CD4-positive, alpha-beta memory T cell (primary cell): ENCODE results near the gene AKAP13. TPM values are rescaled to one million over a fixed set of nuclear protein-coding genes. Genes with fewer than 3 reads are reported as not detected.

Experiments used
- CTCF ChIA-PET: fragments of 350-600 bp; sonication (Branson Sonifier 250); formaldehyde crosslinking; loops from one replicate; lab custom pipeline; 2021; ENCODE audit warnings: inconsistent platforms; ENCODE audit not compliant: partially characterized antibody; lab: Charles Lee
- POLR2A ChIA-PET: fragments of 350-600 bp; sonication (Branson Sonifier 250); formaldehyde crosslinking; loops from one replicate; lab custom pipeline; 2021; ENCODE audit not compliant: partially characterized antibody; lab: Charles Lee
- DNase-seq, 5 donors: peaks; one replicate each; pipeline versions ENCODE4 v3.0.0 to v3.0.0-alpha.2; 2020 to 2022; ENCODE audit warnings: mixed read lengths in 1 of 5
- H3K27ac ChIP-seq: one replicate; pipeline ENCODE4 v1.7.0; 2013; ENCODE audit warnings: low read depth, low read length
- H3K27me3 ChIP-seq: 2 replicates; pipeline ENCODE4 v1.7.0; 2013; ENCODE audit warnings: mild to moderate bottlenecking, low read length, moderate library complexity; ENCODE audit not compliant: insufficient read depth
- H3K36me3 ChIP-seq: 2 replicates; pipeline ENCODE4 v1.7.0; 2013; ENCODE audit warnings: mild to moderate bottlenecking, low read length, moderate library complexity; ENCODE audit not compliant: insufficient read depth
- H3K4me1 ChIP-seq: 2 replicates; pipeline ENCODE4 v1.7.0; 2013; ENCODE audit warnings: mild to moderate bottlenecking, low read length, moderate library complexity; ENCODE audit not compliant: insufficient read depth
- H3K4me3 ChIP-seq, 2 donors: one replicate each; pipeline ENCODE4 v1.7.0; 2013; ENCODE audit warnings: low read length in 2 of 2, mild to moderate bottlenecking in 1 of 2
- H3K9me3 ChIP-seq, 2 donors: one replicate each; pipeline ENCODE4 v1.7.0; 2013; ENCODE audit warnings: low read length in 2 of 2, control low read depth in 1 of 2; ENCODE audit not compliant: control insufficient read depth in 1 of 2
- H3K27ac Mint-ChIP-seq, 7 donors: one replicate each; pipeline ENCODE4 v1.8.0; 2020 to 2021; ENCODE audit warnings: mixed read lengths in 7 of 7, mild to moderate bottlenecking in 6 of 7, inconsistent platforms in 3 of 7, moderate library complexity in 3 of 7
- H3K27me3 Mint-ChIP-seq, 2 donors: one replicate each; pipeline ENCODE4 v1.8.0; 2020 to 2021; ENCODE audit warnings: mixed read lengths in 2 of 2
- H3K36me3 Mint-ChIP-seq, 2 donors: one replicate each; pipeline ENCODE4 v1.8.0; 2020 to 2021; ENCODE audit warnings: mixed read lengths in 2 of 2, inconsistent platforms in 1 of 2, mild to moderate bottlenecking in 1 of 2
- H3K4me1 Mint-ChIP-seq, 4 donors: one replicate each; pipeline ENCODE4 v1.8.0; 2020 to 2021; ENCODE audit warnings: mixed read lengths in 4 of 4, mild to moderate bottlenecking in 1 of 4
- H3K4me3 Mint-ChIP-seq, 8 donors: one replicate each; pipeline ENCODE4 v1.8.0; 2020 to 2021; ENCODE audit warnings: mixed read lengths in 8 of 8, mild to moderate bottlenecking in 7 of 8, moderate library complexity in 6 of 8, inconsistent platforms in 3 of 8
- H3K9me3 Mint-ChIP-seq, 8 donors: one replicate each; pipeline ENCODE4 v1.8.0; 2020 to 2021; ENCODE audit warnings: mixed read lengths in 8 of 8, mild to moderate bottlenecking in 5 of 8, inconsistent platforms in 3 of 8, moderate library complexity in 1 of 8
- intact Hi-C: fragments of 100-400 bp; cut with micrococcal nuclease; formaldehyde crosslinking; loops from one replicate; pipeline ENCODE4 v1.15.1; 2023
- polyA plus RNA-seq, 2 donors: library from polyadenylated mRNA; unstranded; fragments of 300-500 nt; fragmentation: Illumina TruSeq; gene quantifications; one replicate each; pipeline ENCODE4 v1.2.3, GENCODE V29; 2021
- total RNA-seq, 2 experiments: library from RNA; stranded (reverse); gene quantifications; one replicate each; pipeline ENCODE4 v1.2.3, GENCODE V29; 2021

Gene AKAP13
- total and polyA plus RNA-seq, 4 experiments from 2014 or later: 68.7 to 319 (median 247) TPM

GRCh38 chr15:85356276-85356675 lies 24.1 kb upstream of the AKAP13 start:
- H3K4me3 Mint-ChIP-seq: no peak overlapping the region
- Histone ChIP-seq H3K27ac (no peak overlapping the region), H3K4me3 (no peak overlapping the region), H3K4me1 (peaks cover 6% of the 10 kb centered on the region), H3K36me3 (no peaks in the 10 kb centered on the region), H3K9me3 (no peaks in the 10 kb centered on the region), H3K27me3 (no peaks in the 10 kb centered on the region)
- CTCF ChIA-PET: interaction anchor here (0.6 to 1.5 kb wide), 3 partner anchors 38 to 400 kb away, joined by 3 to 4 read pairs (median 3); no protein-coding TSS in a partner anchor
- H3K36me3 Mint-ChIP-seq: no peaks in the 10 kb centered on the region
- peak overlapping the region in 1 of 7 donors; percentile 32 for H3K27ac Mint-ChIP-seq
- H3K4me1 Mint-ChIP-seq: peaks cover 4 to 6% (median 5%) of the 10 kb centered on the region in 4 donors
- H3K9me3 Mint-ChIP-seq: no peaks in the 10 kb centered on the region
- DNase-seq: no peak
- intact Hi-C loops: no loop called here
- POLR2A ChIA-PET: no interaction called here
- no peaks in the 10 kb centered on the region for H3K27me3 Mint-ChIP-seq

GRCh38 chr15:85361323-85361722 lies 19.1 kb upstream of the AKAP13 start:
- H3K4me1 ChIP-seq: peaks cover 6% of the 10 kb centered on the region
- POLR2A ChIA-PET: no interaction called here
- Mint-ChIP-seq H3K36me3 (no peaks in the 10 kb centered on the region), H3K4me1 (peaks cover 4 to 6% (median 5%) of the 10 kb centered on the region in 4 donors), H3K9me3 (peaks cover 0 to 2% (median 0%) of the 10 kb centered on the region in 8 donors), H3K27me3 (no peaks in the 10 kb centered on the region), H3K27ac (no peak overlapping the region), H3K4me3 (no peak overlapping the region)
- CTCF ChIA-PET: no interaction called here
- no peak overlapping the region for H3K27ac ChIP-seq
- H3K4me3 ChIP-seq: no peak overlapping the region
- no peaks in the 10 kb centered on the region for H3K27me3 ChIP-seq
- DNase-seq: no peak
- H3K9me3 ChIP-seq: no peaks in the 10 kb centered on the region
- intact Hi-C loops: no loop called here
- H3K36me3 ChIP-seq: no peaks in the 10 kb centered on the region

GRCh38 chr15:85362436-85363081 lies 17.8 kb upstream of the AKAP13 start:
- POLR2A ChIA-PET: no interaction called here
- Mint-ChIP-seq H3K4me1 (peaks cover 4 to 10% (median 8%) of the 10 kb centered on the region in 4 donors), H3K4me3 (no peak overlapping the region), H3K27me3 (no peaks in the 10 kb centered on the region), H3K9me3 (peaks cover 0 to 2% (median 0%) of the 10 kb centered on the region in 8 donors), H3K36me3 (no peaks in the 10 kb centered on the region), H3K27ac (peak overlapping the region in 1 of 7 donors; percentile 65)
- Histone ChIP-seq H3K9me3 (no peaks in the 10 kb centered on the region), H3K36me3 (no peaks in the 10 kb centered on the region), H3K4me1 (peaks cover 12% of the 10 kb centered on the region), H3K27me3 (no peaks in the 10 kb centered on the region), H3K4me3 (no peak overlapping the region), H3K27ac (no peak overlapping the region)
- CTCF ChIA-PET: no interaction called here
- DNase-seq: no peak
- intact Hi-C loops: no loop called here

- no peak for DNase-seq
- Mint-ChIP-seq H3K27ac (no peak overlapping the region), H3K9me3 (peaks cover 0 to 2% (median 0%) of the 10 kb centered on the region in 8 donors), H3K4me1 (peaks cover 6 to 22% (median 14%) of the 10 kb centered on the region in 4 donors), H3K27me3 (no peaks in the 10 kb centered on the region), H3K4me3 (no peak overlapping the region), H3K36me3 (no peaks in the 10 kb centered on the region)
- H3K36me3 ChIP-seq: no peaks in the 10 kb centered on the region
- peaks cover 15% of the 10 kb centered on the region for H3K4me1 ChIP-seq
- no peak overlapping the region for H3K4me3 ChIP-seq
- CTCF ChIA-PET: no interaction called here
- intact Hi-C loops: no loop called here
- no peak overlapping the region for H3K27ac ChIP-seq
- no peaks in the 10 kb centered on the region for H3K9me3 ChIP-seq
- POLR2A ChIA-PET: interaction anchor here (1.1 kb wide), 1 partner anchor 14 kb away, joined by 3 read pairs; the partner anchor contains the start of gene AKAP13
- H3K27me3 ChIP-seq: no peaks in the 10 kb centered on the region
Observed at GRCh38 chr15:85365980-85366379, 14.4 kb upstream of the AKAP13 start.

- ChIA-PET CTCF (interaction anchor here (1.1 to 2.1 kb wide), 4 partner anchors 37 to 118 kb away, joined by 3 to 9 read pairs (median 3); no protein-coding TSS in a partner anchor), POLR2A (interaction anchor here (0.9 to 1.7 kb wide), 4 partner anchors 10 to 37 kb away, joined by 3 to 4 read pairs (median 4); no protein-coding TSS in a partner anchor)
- Histone ChIP-seq H3K27ac (no peak overlapping the region), H3K4me3 (no peak overlapping the region), H3K9me3 (no peaks in the 10 kb centered on the region), H3K4me1 (peaks cover 15% of the 10 kb centered on the region), H3K27me3 (no peaks in the 10 kb centered on the region), H3K36me3 (no peaks in the 10 kb centered on the region)
- intact Hi-C loops: no loop called here
- Mint-ChIP-seq H3K4me3 (peak overlapping the region in 1 of 8 donors; percentile 24), H3K4me1 (peaks cover 6 to 22% (median 14%) of the 10 kb centered on the region in 4 donors), H3K36me3 (no peaks in the 10 kb centered on the region), H3K27ac (peak overlapping the region in 4 of 7 donors; percentile 17 to 80 (median 24)), H3K27me3 (no peaks in the 10 kb centered on the region), H3K9me3 (peaks cover 0 to 2% (median 0%) of the 10 kb centered on the region in 8 donors)
- DNase-seq: no peak
Observed at GRCh38 chr15:85367741-85368140, 12.7 kb upstream of the AKAP13 start.

GRCh38 chr15:85374831-85375230 lies 5.6 kb upstream of the AKAP13 start:
- Mint-ChIP-seq H3K27me3 (no peaks in the 10 kb centered on the region), H3K4me1 (peaks cover 14 to 26% (median 19%) of the 10 kb centered on the region in 4 donors), H3K36me3 (no peaks in the 10 kb centered on the region), H3K27ac (no peak overlapping the region), H3K9me3 (no peaks in the 10 kb centered on the region), H3K4me3 (no peak overlapping the region)
- POLR2A ChIA-PET: no interaction called here
- CTCF ChIA-PET: interaction anchor here (2.4 kb wide), 1 partner anchor 78 kb away, joined by 6 read pairs; no protein-coding TSS in a partner anchor
- H3K36me3 ChIP-seq: no peaks in the 10 kb centered on the region
- no peaks in the 10 kb centered on the region for H3K27me3 ChIP-seq
- intact Hi-C loops: no loop called here
- no peak overlapping the region for H3K27ac ChIP-seq
- no peaks in the 10 kb centered on the region for H3K9me3 ChIP-seq
- no peak for DNase-seq
- H3K4me3 ChIP-seq: no peak overlapping the region
- peaks cover 19% of the 10 kb centered on the region for H3K4me1 ChIP-seq

- Histone ChIP-seq H3K27ac (no peak overlapping the region), H3K4me3 (no peak overlapping the region), H3K9me3 (no peaks in the 10 kb centered on the region), H3K36me3 (no peaks in the 10 kb centered on the region), H3K27me3 (no peaks in the 10 kb centered on the region), H3K4me1 (peaks cover 30% of the 10 kb centered on the region)
- H3K4me3 Mint-ChIP-seq: peak overlapping the region in 5 of 8 donors; percentile 0 to 54 (median 41)
- DNase-seq: no peak
- ChIA-PET POLR2A (interaction anchor here (1.4 to 6.5 kb wide), 2 partner anchors 9 to 47 kb away, joined by 4 to 89 read pairs; no protein-coding TSS in a partner anchor), CTCF (interaction anchor here (1.0 to 2.4 kb wide), 5 partner anchors 37 to 146 kb away, joined by 3 to 6 read pairs (median 3); no protein-coding TSS in a partner anchor)
- H3K36me3 Mint-ChIP-seq: peaks cover 0 to 8% of the 10 kb centered on the region in 2 donors
- no peaks in the 10 kb centered on the region for H3K9me3 Mint-ChIP-seq
- peaks cover 21 to 36% (median 27%) of the 10 kb centered on the region in 4 donors for H3K4me1 Mint-ChIP-seq
- intact Hi-C loops: no loop called here
- peak overlapping the region; percentile 13 to 91 (median 73) for H3K27ac Mint-ChIP-seq
- no peaks in the 10 kb centered on the region for H3K27me3 Mint-ChIP-seq
Observed at GRCh38 chr15:85377269-85377668, 3.1 kb upstream of the AKAP13 start.
